Immature natural killer cell (primary cell): Measurements from ENCODE around the gene DOK7. TPM values are rescaled to one million over a fixed set of nuclear protein-coding genes. Genes with fewer than 3 reads are reported as not detected.

Experiments
- DNase-seq, 3 donors: peaks; one replicate each; pipeline ENCODE4 v3.0.0; 2022; ENCODE audit warnings: mixed read lengths in 1 of 3
- H3K27ac Mint-ChIP-seq, 6 donors: one replicate each; pipeline ENCODE4 v1.8.0; 2020; ENCODE audit warnings: mixed read lengths in 6 of 6, mild to moderate bottlenecking in 5 of 6, inconsistent platforms in 4 of 6, moderate library complexity in 3 of 6
- H3K27me3 Mint-ChIP-seq, 3 donors: one replicate each; pipeline ENCODE4 v1.8.0; 2020 to 2021; ENCODE audit warnings: low read depth in 3 of 3, mild to moderate bottlenecking in 3 of 3, mixed read lengths in 3 of 3, moderate library complexity in 3 of 3, inconsistent platforms in 1 of 3
- H3K36me3 Mint-ChIP-seq, 3 donors: one replicate each; pipeline ENCODE4 v1.8.0; 2020; ENCODE audit warnings: mixed read lengths in 3 of 3, inconsistent platforms in 2 of 3, mild to moderate bottlenecking in 2 of 3
- H3K4me1 Mint-ChIP-seq, 2 donors: one replicate each; pipeline ENCODE4 v1.8.0; 2020; ENCODE audit warnings: inconsistent platforms in 2 of 2, mild to moderate bottlenecking in 2 of 2, mixed read lengths in 2 of 2, moderate library complexity in 1 of 2
- H3K4me3 Mint-ChIP-seq, 5 donors: one replicate each; pipeline ENCODE4 v1.8.0; 2020; ENCODE audit warnings: mild to moderate bottlenecking in 5 of 5, mixed read lengths in 5 of 5, inconsistent platforms in 3 of 5, moderate library complexity in 3 of 5
- H3K9me3 Mint-ChIP-seq, 6 donors: one replicate each; pipeline ENCODE4 v1.8.0; 2020; ENCODE audit warnings: mild to moderate bottlenecking in 6 of 6, mixed read lengths in 6 of 6, inconsistent platforms in 4 of 6, moderate library complexity in 3 of 6
- polyA plus RNA-seq, 3 donors: library from polyadenylated mRNA; unstranded; fragments of 300-500 nt; fragmentation: Illumina TruSeq; gene quantifications; one replicate each; pipeline ENCODE4 v1.2.3, GENCODE V29; 2021

DOK7 gene
- polyA plus RNA-seq, 3 donors from 2014 or later = 4.2 to 4.8 TPM; not detected in 1

GRCh38 chr4:3494462-3494871 lies 31.4 kb downstream of the DOK7 start:
- H3K9me3 Mint-ChIP-seq = no peaks in the 10 kb centered on the region
- peaks cover 0 to 7% of the 10 kb centered on the region in 2 donors for H3K4me1 Mint-ChIP-seq
- DNase-seq = no peak
- no peak overlapping the region for H3K27ac Mint-ChIP-seq
- H3K36me3 Mint-ChIP-seq = peaks cover 0 to 5% (median 5%) of the 10 kb centered on the region in 3 donors
- H3K27me3 Mint-ChIP-seq = peaks cover 0 to 2% (median 0%) of the 10 kb centered on the region in 3 donors
- H3K4me3 Mint-ChIP-seq = no peak overlapping the region

DNA sequence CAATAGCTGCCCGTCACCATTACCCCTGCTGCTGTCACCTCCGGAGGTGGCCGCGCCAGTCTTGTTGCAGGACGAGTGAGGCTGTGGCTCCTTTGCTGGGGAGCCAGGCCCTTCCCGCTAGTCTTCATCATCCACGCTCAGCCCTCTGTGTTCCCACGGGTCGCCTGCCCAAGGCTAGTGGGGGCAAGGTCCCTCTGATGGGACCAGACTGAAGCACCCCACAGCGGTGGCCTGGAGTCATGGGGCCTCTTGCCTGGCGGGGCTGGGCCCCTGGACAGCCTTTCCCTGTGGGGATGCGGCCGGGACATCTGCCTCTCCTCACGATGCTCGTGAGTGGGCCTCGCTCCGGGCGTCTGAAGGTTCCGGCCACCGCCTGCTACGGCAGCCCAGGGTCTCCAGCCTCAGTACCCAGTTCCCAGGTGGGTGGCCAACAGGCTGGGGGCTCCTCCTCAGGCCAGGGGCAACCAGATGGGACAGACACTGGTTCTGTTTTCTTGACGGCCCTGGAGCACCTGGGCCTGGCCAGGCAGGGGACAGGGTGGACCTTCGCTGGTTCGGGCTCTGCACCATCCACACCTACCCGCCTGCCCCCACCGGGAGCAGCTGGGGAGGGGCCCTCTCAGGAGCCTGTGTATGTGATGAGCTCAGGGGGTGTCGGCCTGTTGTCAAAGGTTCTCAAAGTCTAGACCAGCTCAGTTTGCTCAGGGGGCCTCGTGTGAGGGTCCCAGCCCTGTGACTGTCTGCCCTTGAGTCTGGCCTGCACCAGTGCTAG lies 32.3 kb downstream of the DOK7 start:
- no peak for DNase-seq
- H3K4me3 Mint-ChIP-seq = no peak overlapping the region
- H3K36me3 Mint-ChIP-seq = peaks cover 0 to 5% (median 5%) of the 10 kb centered on the region in 3 donors
- no peak overlapping the region for H3K27ac Mint-ChIP-seq
- no peaks in the 10 kb centered on the region for H3K9me3 Mint-ChIP-seq
- peaks cover 0 to 2% (median 0%) of the 10 kb centered on the region in 3 donors for H3K27me3 Mint-ChIP-seq
- peaks cover 0 to 7% of the 10 kb centered on the region in 2 donors for H3K4me1 Mint-ChIP-seq

DNA sequence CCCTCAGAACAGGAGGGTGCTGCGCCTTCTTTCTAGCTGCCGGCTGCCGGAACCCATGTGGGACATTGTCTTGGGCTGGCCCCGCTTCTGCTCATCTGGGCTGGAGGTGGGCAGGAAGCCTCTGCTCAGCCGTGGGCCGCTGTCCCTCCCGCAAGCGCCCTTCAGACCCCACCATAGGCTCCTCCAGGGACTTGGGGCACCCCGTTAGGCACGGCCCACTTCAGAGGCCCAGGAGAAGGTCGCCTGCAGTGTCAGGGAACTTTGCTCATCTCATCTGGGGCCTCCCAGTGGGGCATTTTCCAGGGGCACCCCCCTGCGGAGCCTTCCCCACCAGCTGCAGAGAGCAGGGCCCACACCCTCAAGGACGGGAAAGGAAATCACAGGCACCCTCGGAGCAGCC lies 32.9 kb downstream of the DOK7 start:
- peaks cover 0 to 5% (median 5%) of the 10 kb centered on the region in 3 donors for H3K36me3 Mint-ChIP-seq
- H3K4me1 Mint-ChIP-seq = peaks cover 0 to 7% of the 10 kb centered on the region in 2 donors
- no peak overlapping the region for H3K4me3 Mint-ChIP-seq
- H3K27me3 Mint-ChIP-seq = peaks cover 0 to 2% (median 0%) of the 10 kb centered on the region in 3 donors
- H3K9me3 Mint-ChIP-seq = no peaks in the 10 kb centered on the region
- no peak overlapping the region for H3K27ac Mint-ChIP-seq
- DNase-seq = no peak

DNA sequence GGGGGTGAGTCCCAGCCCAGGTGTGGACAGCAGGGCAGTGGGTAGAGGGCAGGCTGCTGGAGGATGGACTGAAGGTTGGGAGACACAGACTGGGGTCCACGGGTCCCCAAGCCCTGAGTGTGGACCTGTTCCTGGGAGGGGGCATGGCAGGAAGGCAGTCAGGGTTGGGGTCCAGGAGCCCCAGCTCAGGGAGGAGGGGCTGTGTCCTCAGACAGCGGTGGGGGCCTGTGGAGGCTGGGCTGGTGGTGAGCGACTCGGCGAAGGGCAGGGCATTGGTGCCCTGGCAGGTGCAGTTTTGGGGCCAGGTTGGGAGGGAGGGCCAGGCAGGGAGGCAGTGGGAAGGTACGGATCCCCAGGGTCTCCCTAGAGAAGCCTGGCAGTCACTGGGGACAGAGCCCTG lies 34.0 kb downstream of the DOK7 start:
- Mint-ChIP-seq H3K36me3 (no peaks in the 10 kb centered on the region), H3K4me3 (no peak overlapping the region), H3K27me3 (no peaks in the 10 kb centered on the region), H3K9me3 (no peaks in the 10 kb centered on the region), H3K27ac (no peak overlapping the region), H3K4me1 (peaks cover 0 to 6% of the 10 kb centered on the region in 2 donors)
- DNase-seq = no peak

GRCh38 chr4:3497523-3498389 lies 34.6 kb downstream of the DOK7 start:
- Mint-ChIP-seq H3K27me3 (no peaks in the 10 kb centered on the region), H3K27ac (no peak overlapping the region)

DNA sequence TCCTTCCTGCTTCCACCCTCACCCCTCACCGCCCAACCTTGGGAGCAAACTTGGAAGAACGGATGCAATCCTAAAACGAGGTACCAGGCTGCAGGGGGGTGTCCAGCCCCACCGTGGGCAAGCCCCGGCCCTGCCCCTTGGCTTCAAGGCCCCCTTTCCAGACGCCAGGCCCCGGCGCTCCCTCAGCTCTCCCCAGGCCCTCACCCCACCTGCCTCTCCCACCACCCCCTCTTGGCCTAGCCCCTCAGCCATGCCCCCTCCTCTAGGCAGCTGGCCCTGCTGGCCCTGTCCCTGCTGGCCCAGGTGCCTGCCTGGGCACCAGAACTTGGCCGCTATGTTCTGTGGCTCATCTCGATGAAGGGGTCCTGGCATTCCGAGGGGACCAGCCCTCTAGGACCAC lies 35.3 kb downstream of the DOK7 start:
- peaks cover under 1 to 2% (median 2%) of the 10 kb centered on the region in 3 donors for H3K36me3 Mint-ChIP-seq
- DNase-seq = no peak
- no peak overlapping the region for H3K4me3 Mint-ChIP-seq
- H3K27me3 Mint-ChIP-seq = no peaks in the 10 kb centered on the region
- no peak overlapping the region for H3K27ac Mint-ChIP-seq
- no peaks in the 10 kb centered on the region for H3K9me3 Mint-ChIP-seq
- peaks cover 3 to 8% of the 10 kb centered on the region in 2 donors for H3K4me1 Mint-ChIP-seq

More at GRCh38 chr4:3497523-3498389, 34.6 kb downstream of the DOK7 start:
- Mint-ChIP-seq H3K4me1 (peaks cover 0 to 6% of the 10 kb centered on the region in 2 donors), H3K36me3 (no peaks in the 10 kb centered on the region), H3K9me3 (no peaks in the 10 kb centered on the region), H3K4me3 (no peak overlapping the region)
- DNase-seq = no peak

DNA sequence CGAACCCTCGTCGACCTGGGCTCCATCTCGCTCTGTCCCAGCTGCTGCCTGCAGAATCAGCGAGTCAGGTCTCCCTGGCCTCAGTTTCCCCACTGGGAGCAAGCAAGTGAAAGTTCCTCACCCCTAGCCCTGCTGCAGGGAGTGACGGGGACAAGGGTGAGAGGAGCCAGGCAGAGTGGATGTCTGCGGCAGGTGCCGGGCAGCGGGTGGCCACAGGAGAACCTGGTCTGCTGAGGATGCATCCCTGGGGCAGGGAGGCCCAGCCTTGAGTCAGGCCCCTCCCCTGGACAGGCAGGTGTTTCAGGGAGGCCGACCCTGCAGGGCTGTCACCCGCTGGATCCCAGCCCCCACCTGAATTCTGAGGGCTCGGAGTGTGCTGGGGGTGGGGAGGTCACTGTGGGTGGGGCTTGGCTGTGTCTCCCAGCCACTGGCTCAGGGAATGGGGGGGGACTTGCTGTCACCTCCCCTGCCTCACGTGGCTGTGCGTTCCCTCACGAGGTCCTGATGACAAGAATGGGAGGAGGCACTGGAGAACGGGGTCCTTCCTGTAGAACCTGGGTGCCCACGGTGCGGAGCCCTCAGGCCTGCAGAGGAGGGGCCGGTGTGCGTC lies 35.9 kb downstream of the DOK7 start:
- no peaks in the 10 kb centered on the region for H3K9me3 Mint-ChIP-seq
- H3K27ac Mint-ChIP-seq = no peak overlapping the region
- no peak overlapping the region for H3K4me3 Mint-ChIP-seq
- peaks cover 3 to 6% (median 4%) of the 10 kb centered on the region in 3 donors for H3K36me3 Mint-ChIP-seq
- no peak for DNase-seq
- no peaks in the 10 kb centered on the region for H3K27me3 Mint-ChIP-seq
- peaks cover 8 to 11% of the 10 kb centered on the region in 2 donors for H3K4me1 Mint-ChIP-seq

- H3K27ac Mint-ChIP-seq = no peak overlapping the region
- no peak overlapping the region for H3K4me3 Mint-ChIP-seq
- no peak for DNase-seq
- peaks cover 8 to 11% of the 10 kb centered on the region in 2 donors for H3K4me1 Mint-ChIP-seq
- H3K9me3 Mint-ChIP-seq = no peaks in the 10 kb centered on the region
- no peaks in the 10 kb centered on the region for H3K27me3 Mint-ChIP-seq
- peaks cover 3 to 6% (median 4%) of the 10 kb centered on the region in 3 donors for H3K36me3 Mint-ChIP-seq
Observed at GRCh38 chr4:3499710-3500109, 36.6 kb downstream of the DOK7 start.

DNA sequence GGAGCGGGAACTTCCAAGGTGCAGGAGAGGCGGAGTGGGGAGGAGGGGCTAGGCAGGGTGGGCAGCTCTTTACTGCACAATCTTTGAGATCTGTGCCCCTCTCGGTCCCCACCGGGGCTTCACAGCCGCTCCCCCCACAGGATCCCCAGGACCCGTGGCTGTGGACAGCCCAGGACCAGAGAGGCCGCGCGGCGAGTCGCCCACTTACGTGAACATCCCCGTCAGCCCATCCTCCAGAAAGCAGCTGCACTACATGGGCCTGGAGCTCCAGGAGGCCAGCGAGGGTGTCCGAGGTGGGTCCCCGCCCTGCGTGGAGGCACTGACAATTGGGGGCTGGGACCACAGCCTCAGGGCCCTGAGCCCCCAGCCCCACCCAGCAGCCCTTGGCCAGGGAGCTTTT lies 37.0 kb downstream of the DOK7 start:
- DNase-seq = no peak
- Mint-ChIP-seq H3K9me3 (no peaks in the 10 kb centered on the region), H3K27me3 (no peaks in the 10 kb centered on the region), H3K27ac (no peak overlapping the region), H3K36me3 (peaks cover 3 to 6% (median 4%) of the 10 kb centered on the region in 3 donors), H3K4me3 (no peak overlapping the region), H3K4me1 (peaks cover 8 to 11% of the 10 kb centered on the region in 2 donors)

DNA sequence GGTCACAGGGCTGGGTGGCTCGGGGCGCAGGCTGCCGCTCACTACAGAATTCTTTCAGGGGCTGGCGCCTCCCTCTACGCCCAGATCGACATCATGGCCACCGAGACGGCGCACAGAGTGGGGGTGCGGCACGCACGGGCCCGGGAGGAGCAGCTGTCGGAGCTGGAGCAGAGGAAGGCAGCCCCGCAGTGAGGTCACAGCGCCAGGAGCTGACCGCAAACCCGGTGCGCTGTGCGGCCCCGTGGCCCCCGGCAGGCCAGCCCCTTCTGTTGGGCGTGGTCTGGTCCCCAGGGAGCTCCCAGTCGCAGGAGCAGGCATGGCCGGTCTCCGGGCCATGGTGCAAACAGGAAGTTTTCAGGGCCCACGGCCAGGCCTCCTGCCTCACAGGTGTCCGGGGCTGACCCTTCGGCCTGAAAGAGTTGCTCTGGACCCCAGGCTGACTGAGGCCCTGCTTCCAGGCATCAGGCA lies 37.6 kb downstream of the DOK7 start:
- Mint-ChIP-seq H3K4me3 (no peak overlapping the region), H3K4me1 (peaks cover 8 to 11% of the 10 kb centered on the region in 2 donors), H3K9me3 (peaks cover 0 to 2% (median 0%) of the 10 kb centered on the region in 6 donors), H3K27ac (no peak overlapping the region), H3K36me3 (peaks cover 3 to 6% (median 4%) of the 10 kb centered on the region in 3 donors), H3K27me3 (no peaks in the 10 kb centered on the region)
- DNase-seq = no peak

GRCh38 chr4:3501126-3501824 lies 38.2 kb downstream of the DOK7 start:
- Mint-ChIP-seq H3K4me1 (peaks cover 8 to 10% of the 10 kb centered on the region in 2 donors), H3K27ac (no peak overlapping the region), H3K36me3 (peaks cover 3 to 6% (median 4%) of the 10 kb centered on the region in 3 donors), H3K27me3 (no peaks in the 10 kb centered on the region), H3K4me3 (no peak overlapping the region), H3K9me3 (peaks cover 0 to 2% (median 0%) of the 10 kb centered on the region in 6 donors)
- DNase-seq = no peak

GRCh38 chr4:3501825-3502425 lies 38.8 kb downstream of the DOK7 start:
- Mint-ChIP-seq H3K9me3 (peaks cover 0 to 2% (median 0%) of the 10 kb centered on the region in 6 donors), H3K27ac (no peak overlapping the region), H3K4me3 (no peak overlapping the region), H3K27me3 (no peaks in the 10 kb centered on the region), H3K36me3 (peaks cover 3 to 7% (median 6%) of the 10 kb centered on the region in 3 donors), H3K4me1 (peaks cover 8% of the 10 kb centered on the region in 2 donors)
- DNase-seq = no peak
